ENCODE measurements around the gene CTXN3.

The CTXN3 gene

GRCh38 chr5:127680595-127680994 lies 31.7 kb downstream of the CTXN3 start:
- Histone ChIP-seq H3K27ac (ENCODE audit: low read depth, low read length) (no peak overlapping the region), H3K9me3 (ENCODE audit: low read length) (no peaks in the 10 kb centered on the region), H3K4me3 (ENCODE audit: low read depth in 1 of 2, low read length in 2 of 2) (no peak overlapping the region), H3K4me1 (ENCODE audit: insufficient read depth, low read length) (no peaks in the 10 kb centered on the region), H3K36me3 (ENCODE audit: insufficient read depth, low read length) (no peaks in the 10 kb centered on the region), H3K9ac (ENCODE audit: low read length) (no peak overlapping the region), H3K27me3 (ENCODE audit: control insufficient read depth in 1 of 2, insufficient read depth in 2 of 2, low read length in 2 of 2) (no peaks in the 10 kb centered on the region)

- Histone ChIP-seq H3K27me3 (ENCODE audit: control insufficient read depth in 1 of 2, insufficient read depth in 2 of 2, low read length in 2 of 2) (no peaks in the 10 kb centered on the region), H3K9me3 (ENCODE audit: low read length) (no peaks in the 10 kb centered on the region), H3K4me1 (ENCODE audit: insufficient read depth, low read length) (no peaks in the 10 kb centered on the region), H3K36me3 (ENCODE audit: insufficient read depth, low read length) (no peaks in the 10 kb centered on the region), H3K9ac (ENCODE audit: low read length) (no peak overlapping the region), H3K4me3 (ENCODE audit: low read depth in 1 of 2, low read length in 2 of 2) (no peak overlapping the region), H3K27ac (ENCODE audit: low read depth, low read length) (no peak overlapping the region)
Measured at GRCh38 chr5:127683008-127683407, 34.1 kb downstream of the CTXN3 start.

DNA sequence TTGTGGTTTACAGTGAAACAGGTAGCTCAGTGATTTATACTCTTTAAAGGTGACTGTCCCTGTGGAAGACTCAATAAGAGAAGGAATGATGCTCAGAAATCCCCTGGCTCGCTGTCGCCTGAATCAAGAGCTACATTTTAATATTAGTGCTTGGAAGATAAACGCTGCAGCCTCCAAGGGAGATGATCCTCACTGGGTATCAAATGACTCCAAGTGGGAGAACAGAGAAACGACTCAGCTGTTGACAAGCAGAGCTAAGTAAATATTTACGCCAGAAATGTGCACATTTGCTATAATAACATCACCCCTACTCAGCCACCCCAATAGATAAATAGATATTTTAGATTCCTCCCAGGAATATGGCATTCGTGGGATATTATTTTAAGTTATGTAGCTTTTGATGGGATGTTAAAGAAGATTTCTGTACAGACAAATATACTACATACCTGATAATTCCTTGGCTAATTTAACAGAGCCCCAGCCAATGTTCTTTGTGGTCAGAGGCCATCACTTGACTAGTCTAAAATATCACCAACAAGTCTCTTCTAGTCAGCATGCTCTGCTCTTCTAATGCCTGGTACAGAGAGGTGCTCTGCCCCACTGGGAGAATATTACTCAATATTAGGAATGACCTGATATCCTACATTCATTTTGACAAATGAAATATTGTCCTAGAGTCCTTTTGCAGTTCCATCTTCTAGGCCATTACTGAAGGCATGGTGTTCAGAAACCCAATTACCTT lies 36.0 kb downstream of the CTXN3 start:
- Histone ChIP-seq H3K36me3 (ENCODE audit: insufficient read depth, low read length) (no peaks in the 10 kb centered on the region), H3K9me3 (ENCODE audit: low read length) (no peaks in the 10 kb centered on the region), H3K27me3 (ENCODE audit: control insufficient read depth in 1 of 2, insufficient read depth in 2 of 2, low read length in 2 of 2) (no peaks in the 10 kb centered on the region), H3K27ac (ENCODE audit: low read depth, low read length) (no peak overlapping the region), H3K4me3 (ENCODE audit: low read depth in 1 of 2, low read length in 2 of 2) (no peak overlapping the region), H3K4me1 (ENCODE audit: insufficient read depth, low read length) (no peaks in the 10 kb centered on the region), H3K9ac (ENCODE audit: low read length) (no peak overlapping the region)

- H3K27ac ChIP-seq (ENCODE audit: low read depth, low read length), result no peak overlapping the region
- no peaks in the 10 kb centered on the region for H3K9me3 ChIP-seq (ENCODE audit: low read length)
- H3K36me3 ChIP-seq (ENCODE audit: insufficient read depth, low read length), result no peaks in the 10 kb centered on the region
- H3K4me3 ChIP-seq (ENCODE audit: low read depth in 1 of 2, low read length in 2 of 2), result no peak overlapping the region
- no peak overlapping the region for H3K9ac ChIP-seq (ENCODE audit: low read length)
- H3K4me1 ChIP-seq (ENCODE audit: insufficient read depth, low read length), result no peaks in the 10 kb centered on the region
- no peaks in the 10 kb centered on the region for H3K27me3 ChIP-seq (ENCODE audit: control insufficient read depth in 1 of 2, insufficient read depth in 2 of 2, low read length in 2 of 2)
Measured at GRCh38 chr5:127685662-127686061, 36.8 kb downstream of the CTXN3 start.

GRCh38 chr5:127686424-127686823 lies 37.5 kb downstream of the CTXN3 start:
- H3K9ac ChIP-seq (ENCODE audit: low read length), result no peak overlapping the region
- no peak overlapping the region for H3K27ac ChIP-seq (ENCODE audit: low read depth, low read length)
- no peak overlapping the region for H3K4me3 ChIP-seq (ENCODE audit: low read depth in 1 of 2, low read length in 2 of 2)

DNA sequence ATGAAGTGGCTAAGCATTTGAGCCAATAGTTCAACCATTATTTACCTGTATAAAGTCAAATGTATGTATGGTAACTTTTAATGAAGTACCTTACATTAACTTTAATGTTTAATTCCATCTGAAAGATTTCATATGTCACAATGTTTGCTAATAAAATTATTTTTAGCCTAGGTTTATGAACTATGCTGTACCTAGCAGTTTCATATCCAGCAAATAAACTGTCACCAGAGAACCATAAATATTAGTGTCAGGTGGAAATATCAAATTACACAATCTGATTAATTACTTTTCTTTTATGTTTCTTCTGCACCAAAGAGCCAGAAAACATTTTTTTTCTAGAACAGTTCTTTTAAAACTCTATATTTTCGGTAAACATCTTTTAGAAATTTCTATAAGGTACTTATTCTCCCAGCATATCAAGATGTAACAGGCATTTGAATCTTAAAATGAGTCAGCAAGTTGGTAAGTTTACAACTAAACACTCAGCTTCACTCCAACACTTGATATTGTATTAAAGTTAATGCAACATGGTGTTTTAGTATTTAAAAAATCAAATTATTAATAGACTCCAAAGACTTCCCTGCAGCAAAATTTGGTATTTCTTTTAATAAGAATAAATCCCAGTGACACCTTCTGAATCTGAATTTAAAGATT lies 45.8 kb downstream of the CTXN3 start:
- no peaks in the 10 kb centered on the region for H3K9me3 ChIP-seq (ENCODE audit: low read length)
- no peak overlapping the region for H3K4me3 ChIP-seq (ENCODE audit: low read depth in 1 of 2, low read length in 2 of 2)
- H3K27ac ChIP-seq (ENCODE audit: low read depth, low read length), result no peak overlapping the region
- H3K27me3 ChIP-seq (ENCODE audit: control insufficient read depth in 1 of 2, insufficient read depth in 2 of 2, low read length in 2 of 2), result no peaks in the 10 kb centered on the region
- H3K4me1 ChIP-seq (ENCODE audit: insufficient read depth, low read length), result peaks cover 5% of the 10 kb centered on the region
- no peaks in the 10 kb centered on the region for H3K36me3 ChIP-seq (ENCODE audit: insufficient read depth, low read length)
- no peak overlapping the region for H3K9ac ChIP-seq (ENCODE audit: low read length)

More at GRCh38 chr5:127686424-127686823, 37.5 kb downstream of the CTXN3 start:
- no peaks in the 10 kb centered on the region for H3K36me3 ChIP-seq (ENCODE audit: insufficient read depth, low read length)
- no peaks in the 10 kb centered on the region for H3K4me1 ChIP-seq (ENCODE audit: insufficient read depth, low read length)
- no peaks in the 10 kb centered on the region for H3K9me3 ChIP-seq (ENCODE audit: low read length)
- H3K27me3 ChIP-seq (ENCODE audit: control insufficient read depth in 1 of 2, insufficient read depth in 2 of 2, low read length in 2 of 2), result no peaks in the 10 kb centered on the region

- no peak overlapping the region for H3K4me3 ChIP-seq (ENCODE audit: low read depth in 1 of 2, low read length in 2 of 2)
- H3K9ac ChIP-seq (ENCODE audit: low read length), result no peak overlapping the region
- no peaks in the 10 kb centered on the region for H3K36me3 ChIP-seq (ENCODE audit: insufficient read depth, low read length)
- no peaks in the 10 kb centered on the region for H3K27me3 ChIP-seq (ENCODE audit: control insufficient read depth in 1 of 2, insufficient read depth in 2 of 2, low read length in 2 of 2)
- H3K27ac ChIP-seq (ENCODE audit: low read depth, low read length), result no peak overlapping the region
- H3K9me3 ChIP-seq (ENCODE audit: low read length), result no peaks in the 10 kb centered on the region
- H3K4me1 ChIP-seq (ENCODE audit: insufficient read depth, low read length), result peaks cover 5% of the 10 kb centered on the region
Measured at GRCh38 chr5:127695346-127695745, 46.5 kb downstream of the CTXN3 start.

DNA sequence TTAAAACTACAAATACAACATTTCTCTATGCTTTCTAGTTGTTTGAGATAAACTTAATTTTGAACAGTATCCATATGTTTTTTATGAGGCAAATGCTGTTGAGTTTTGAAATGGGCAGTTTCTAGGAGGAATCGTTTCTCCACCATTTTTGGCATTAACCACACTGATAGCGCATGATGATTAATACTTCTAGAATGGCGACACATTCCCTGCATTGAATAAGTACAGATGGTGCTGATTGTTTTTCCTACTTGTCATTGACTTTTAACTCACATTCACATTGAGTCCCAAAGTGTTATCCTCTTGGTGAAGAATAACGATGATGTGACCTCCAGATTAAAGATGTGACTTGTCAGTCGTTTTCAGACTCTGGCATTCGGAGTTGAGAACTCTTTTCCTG lies 47.8 kb downstream of the CTXN3 start:
- H3K9me3 ChIP-seq (ENCODE audit: low read length), result no peaks in the 10 kb centered on the region
- H3K4me3 ChIP-seq (ENCODE audit: low read depth in 1 of 2, low read length in 2 of 2), result no peak overlapping the region
- no peak overlapping the region for H3K27ac ChIP-seq (ENCODE audit: low read depth, low read length)
- no peaks in the 10 kb centered on the region for H3K36me3 ChIP-seq (ENCODE audit: insufficient read depth, low read length)
- H3K9ac ChIP-seq (ENCODE audit: low read length), result no peak overlapping the region
- no peaks in the 10 kb centered on the region for H3K27me3 ChIP-seq (ENCODE audit: control insufficient read depth in 1 of 2, insufficient read depth in 2 of 2, low read length in 2 of 2)
- H3K4me1 ChIP-seq (ENCODE audit: insufficient read depth, low read length), result peaks cover 5% of the 10 kb centered on the region

GRCh38 chr5:127697894-127698600 lies 49.2 kb downstream of the CTXN3 start:
- Histone ChIP-seq H3K27me3 (ENCODE audit: control insufficient read depth in 1 of 2, insufficient read depth in 2 of 2, low read length in 2 of 2) (no peaks in the 10 kb centered on the region), H3K4me1 (ENCODE audit: insufficient read depth, low read length) (peaks cover 5% of the 10 kb centered on the region), H3K4me3 (ENCODE audit: low read depth in 1 of 2, low read length in 2 of 2) (no peak overlapping the region), H3K9ac (ENCODE audit: low read length) (no peak overlapping the region), H3K27ac (ENCODE audit: low read depth, low read length) (no peak overlapping the region), H3K9me3 (ENCODE audit: low read length) (no peaks in the 10 kb centered on the region), H3K36me3 (ENCODE audit: insufficient read depth, low read length) (no peaks in the 10 kb centered on the region)

- Histone ChIP-seq H3K4me3 (ENCODE audit: low read depth in 1 of 2, low read length in 2 of 2) (no peak overlapping the region), H3K36me3 (ENCODE audit: insufficient read depth, low read length) (no peaks in the 10 kb centered on the region)
Measured at GRCh38 chr5:127699416-127699815, 50.5 kb downstream of the CTXN3 start.

GRCh38 chr5:127700237-127700766 lies 51.4 kb downstream of the CTXN3 start:
- Histone ChIP-seq H3K4me1 (ENCODE audit: insufficient read depth, low read length) (peaks cover 2% of the 10 kb centered on the region), H3K27ac (ENCODE audit: low read depth, low read length) (no peak overlapping the region), H3K4me3 (ENCODE audit: low read depth in 1 of 2, low read length in 2 of 2) (no peak overlapping the region), H3K27me3 (ENCODE audit: control insufficient read depth in 1 of 2, insufficient read depth in 2 of 2, low read length in 2 of 2) (no peaks in the 10 kb centered on the region), H3K9ac (ENCODE audit: low read length) (no peak overlapping the region), H3K9me3 (ENCODE audit: low read length) (no peaks in the 10 kb centered on the region), H3K36me3 (ENCODE audit: insufficient read depth, low read length) (no peaks in the 10 kb centered on the region)

More at GRCh38 chr5:127699416-127699815, 50.5 kb downstream of the CTXN3 start:
- no peaks in the 10 kb centered on the region for H3K27me3 ChIP-seq (ENCODE audit: control insufficient read depth in 1 of 2, insufficient read depth in 2 of 2, low read length in 2 of 2)
- H3K9ac ChIP-seq (ENCODE audit: low read length), result no peak overlapping the region
- peaks cover 3% of the 10 kb centered on the region for H3K4me1 ChIP-seq (ENCODE audit: insufficient read depth, low read length)
- no peak overlapping the region for H3K27ac ChIP-seq (ENCODE audit: low read depth, low read length)
- no peaks in the 10 kb centered on the region for H3K9me3 ChIP-seq (ENCODE audit: low read length)
